B cell (primary cell): ENCODE data around the gene ABL1. TPM values are rescaled to one million over a fixed set of nuclear protein-coding genes. Genes with fewer than 3 reads are reported as not detected.
A peak's percentile ranks its signal among the peaks of the same experiment; 100 is the strongest.

Source experiments
- ATAC-seq: fragments of 200-7000 bp; cut with Tn5 transposase; one replicate; pipeline ENCODE4 v1.10.0; 2021; ENCODE audit warnings: low read depth, mild to moderate bottlenecking, moderate number of reproducible peaks, moderate library complexity
- CTCF ChIA-PET: fragments of 350-600 bp; sonication (Branson Sonifier 250); formaldehyde crosslinking; loops from one replicate; lab custom pipeline; 2021; ENCODE audit warnings: antibody characterized with exemption, inconsistent platforms; lab: Charles Lee
- POLR2A ChIA-PET: fragments of 350-600 bp; sonication (Branson Sonifier 250); formaldehyde crosslinking; loops from one replicate; lab custom pipeline; 2021; ENCODE audit warnings: antibody characterized with exemption; lab: Charles Lee
- DNase-seq: peaks from one replicate; pipeline ENCODE4 v3.0.0; 2013
- H2AFZ ChIP-seq: 2 replicates; pipeline ENCODE4 v1.6.1; 2012; ENCODE audit warnings: mild to moderate bottlenecking, low read depth, low read length; ENCODE audit not compliant: insufficient read depth, poor library complexity, severe bottlenecking
- H3K27ac ChIP-seq, 2 donors: 1 replicate in 1 of 2; 2 replicates in 1 of 2; pipeline ENCODE4 v1.5.1; 2012 to 2013; ENCODE audit warnings: low read length in 2 of 2, mild to moderate bottlenecking in 2 of 2, moderate library complexity in 1 of 2
- H3K27me3 ChIP-seq, 4 experiments: fragments of 200-600 bp in 1 of 4; sonication (generic) in 1 of 4; replicated peaks in 1 of 4; 1 replicate in 2 of 4; 2 replicates in 2 of 4; pipeline versions ENCODE4 v1.6.1 to v1.7.0; 2013 to 2016; ENCODE audit warnings: low read length in 3 of 4, mild to moderate bottlenecking in 2 of 4, mixed read lengths in 1 of 4, moderate library complexity in 1 of 4; ENCODE audit not compliant: insufficient read depth in 4 of 4, control insufficient read depth in 3 of 4; ENCODE audit errors: control extremely low read depth in 1 of 4
- H3K36me3 ChIP-seq, 2 experiments: replicated peaks in 1 of 2; 1 replicate in 1 of 2; 2 replicates in 1 of 2; pipeline versions ENCODE4 v1.6.1 to v1.7.1; 2013; ENCODE audit warnings: low read length in 1 of 2; ENCODE audit not compliant: insufficient read depth in 2 of 2, control insufficient read depth in 1 of 2; ENCODE audit errors: control extremely low read depth in 1 of 2, extremely low read depth in 1 of 2
- H3K4me1 ChIP-seq, 2 donors: fragments of 200-600 bp in 1 of 2; sonication (generic) in 1 of 2; 1 replicate in 1 of 2; 2 replicates in 1 of 2; pipeline versions ENCODE4 v1.5.1 to v1.6.1; 2013 to 2017; ENCODE audit warnings: low read length in 2 of 2; ENCODE audit not compliant: control insufficient read depth in 2 of 2, insufficient read depth in 2 of 2
- H3K4me2 ChIP-seq: replicated peaks from 2 replicates; pipeline ENCODE3; 2012; ENCODE audit warnings: mild to moderate bottlenecking, low read depth, low read length; ENCODE audit not compliant: poor library complexity, severe bottlenecking
- H3K4me3 ChIP-seq, 5 experiments: fragments of 200-600 bp in 1 of 5; sonication (generic) in 1 of 5; 1 replicate in 3 of 5; 2 replicates in 2 of 5; pipeline versions ENCODE4 v1.5.1 to v1.7.0; 2011 to 2016; ENCODE audit warnings: low read length in 4 of 5, mild to moderate bottlenecking in 4 of 5, low read depth in 2 of 5, control low read depth in 1 of 5, moderate library complexity in 1 of 5; ENCODE audit not compliant: insufficient read depth in 1 of 5; ENCODE audit errors: control extremely low read depth in 1 of 5, extremely low read depth in 1 of 5
- H3K79me2 ChIP-seq: fragments of 200-600 bp; sonication (generic); one replicate; pipeline ENCODE4 v1.6.0; 2016; ENCODE audit warnings: low read length; ENCODE audit not compliant: control insufficient read depth, insufficient read depth
- H3K9ac ChIP-seq: fragments of 200-600 bp; sonication (generic); 2 replicates; pipeline ENCODE4 v1.6.1; 2017; ENCODE audit warnings: mild to moderate bottlenecking, low read length, moderate library complexity
- H3K9me3 ChIP-seq, 3 donors: one replicate each; pipeline versions ENCODE4 v1.6.1 to v1.7.1; 2013; ENCODE audit warnings: low read length in 2 of 3; ENCODE audit not compliant: control insufficient read depth in 2 of 3, insufficient read depth in 1 of 3; ENCODE audit errors: control extremely low read depth in 1 of 3
- H4K20me1 ChIP-seq: 2 replicates; pipeline ENCODE4 v1.6.0; 2012; ENCODE audit warnings: mild to moderate bottlenecking, low read length; ENCODE audit not compliant: insufficient read depth, control insufficient read depth, poor library complexity, severe bottlenecking
- H3K27ac Mint-ChIP-seq: one replicate; pipeline ENCODE4 v1.8.0; 2021; ENCODE audit warnings: mixed read lengths
- H3K27me3 Mint-ChIP-seq: one replicate; pipeline ENCODE4 v1.8.0; 2021; ENCODE audit warnings: mixed read lengths
- H3K4me1 Mint-ChIP-seq: one replicate; pipeline ENCODE4 v1.8.0; 2021; ENCODE audit warnings: mixed read lengths
- H3K4me3 Mint-ChIP-seq: one replicate; pipeline ENCODE4 v1.8.0; 2021; ENCODE audit warnings: mixed read lengths
- H3K9me3 Mint-ChIP-seq: one replicate; pipeline ENCODE4 v1.8.0; 2022; ENCODE audit warnings: mixed read lengths; ENCODE audit not compliant: insufficient read depth
- EZH2 ChIP-seq: IDR thresholded peaks from 2 replicates; pipeline ENCODE4 v1.6.1; 2012; ENCODE audit warnings: borderline replicate concordance, low read depth, mild to moderate bottlenecking, moderate library complexity, low read length; ENCODE audit not compliant: insufficient read depth, poor library complexity, severe bottlenecking
- WGBS: methylation state at CpG from one replicate; pipeline ENCODE4 v1.1.5; 2013; ENCODE audit warnings: missing lambda C conversion rate; ENCODE audit not compliant: insufficient coverage; 5-methylcytosine and 5-hydroxymethylcytosine counted together
- intact Hi-C: fragments of 100-400 bp; cut with micrococcal nuclease; formaldehyde crosslinking; loops from one replicate; pipeline ENCODE4 v1.10.0; 2022
- polyA plus RNA-seq: library from polyadenylated mRNA; depleted of rRNA; stranded (reverse); fragments of >200 nt; gene quantifications from 2 replicates; pipeline ENCODE4 v1.2.3, GENCODE V29; 2012
- total RNA-seq, 2 donors: library from RNA; stranded (reverse); fragments of 120-200 nt in 1 of 2; gene quantifications; 1 replicate in 1 of 2; 2 replicates in 1 of 2; pipeline versions ENCODE4 v1.2.3 to v1.2.4, GENCODE V29; 2013 to 2022
- TF ChIP-seq, protein P1 (sequence below): fragments of 200-600 bp; IDR thresholded peaks from one replicate; pipeline ENCODE4 v1.8.0; 2022; ENCODE audit warnings: antibody characterized with exemption, mild to moderate bottlenecking

The ABL1 gene
- total and polyA plus RNA-seq, 2 donors (not counting 1 experiment from before 2014, with no cell fraction given) = 11.9 to 46.0 TPM

DNA sequence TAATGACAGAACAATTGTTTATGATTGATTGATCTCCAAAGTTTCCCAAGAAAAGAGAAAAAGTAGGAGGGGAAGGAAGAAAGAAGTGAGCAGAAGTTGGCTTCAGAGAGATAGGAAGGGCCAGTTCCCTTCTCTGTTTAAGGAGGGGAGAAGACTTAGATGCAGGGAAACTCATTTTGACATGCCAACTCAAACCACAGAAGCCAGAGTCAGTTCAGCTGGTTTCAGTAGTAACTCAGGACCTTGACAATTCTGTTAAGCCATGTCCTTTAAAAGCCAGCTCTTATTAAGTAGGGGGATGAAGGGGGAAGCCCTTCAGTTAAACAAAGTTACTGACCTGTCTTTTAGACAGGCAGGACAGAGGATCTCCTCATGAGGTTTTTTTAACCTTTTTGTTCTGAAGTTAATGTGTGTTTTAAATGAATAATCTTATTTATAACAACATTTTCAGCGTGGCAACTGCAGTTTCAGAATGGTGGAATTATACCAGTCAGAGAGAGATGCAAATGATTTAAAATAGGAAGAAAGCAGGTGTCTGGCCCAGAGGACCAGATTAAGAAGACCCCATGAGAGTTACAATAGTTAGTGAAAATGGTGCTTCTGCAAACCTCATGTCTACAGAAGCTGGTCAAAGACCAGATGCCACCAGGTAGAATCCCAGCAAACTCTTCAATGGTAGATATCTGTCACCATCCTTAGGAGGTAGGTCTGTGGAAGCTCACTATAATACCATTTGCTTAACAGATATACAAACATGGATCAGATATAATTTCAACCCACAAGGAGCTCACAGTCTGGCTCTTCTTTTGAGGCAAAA lies 29.3 kb upstream of the ABL1 start:
- H3K4me1 ChIP-seq = peaks cover 12 to 14% of the 10 kb centered on the region in 2 donors
- Mint-ChIP-seq H3K4me1 (peaks cover 22% of the 10 kb centered on the region), H3K4me3 (no peak overlapping the region), H3K27ac (no peak overlapping the region), H3K27me3 (no peaks in the 10 kb centered on the region), H3K9me3 (no peaks in the 10 kb centered on the region)
- H4K20me1 ChIP-seq = peaks cover 21% of the 10 kb centered on the region
- no peak overlapping the region for H3K9ac ChIP-seq
- H3K27me3 ChIP-seq = no peaks in the 10 kb centered on the region
- WGBS = no CpG with 5 or more reads among the region's 1 CpG
- intact Hi-C loops = no loop called here
- ChIA-PET POLR2A (interaction anchor here (0.6 kb wide), 1 partner anchor 318 kb away, joined by 3 read pairs; no protein-coding TSS in a partner anchor), CTCF (interaction anchor here (1.3 kb wide), 1 partner anchor 240 kb away, joined by 4 read pairs; no protein-coding TSS in a partner anchor)
- peak overlapping the region in 1 of 2 donors; percentile 52 for H3K27ac ChIP-seq
- H3K36me3 ChIP-seq = no peaks in the 10 kb centered on the region
- no peaks in the 10 kb centered on the region for H3K9me3 ChIP-seq
- peak overlapping the region; percentile 4 for H3K4me2 ChIP-seq
- H3K4me3 ChIP-seq = no peak overlapping the region
- TF ChIP-seq EZH2 = no peak
- TF ChIP-seq, protein P1, sequence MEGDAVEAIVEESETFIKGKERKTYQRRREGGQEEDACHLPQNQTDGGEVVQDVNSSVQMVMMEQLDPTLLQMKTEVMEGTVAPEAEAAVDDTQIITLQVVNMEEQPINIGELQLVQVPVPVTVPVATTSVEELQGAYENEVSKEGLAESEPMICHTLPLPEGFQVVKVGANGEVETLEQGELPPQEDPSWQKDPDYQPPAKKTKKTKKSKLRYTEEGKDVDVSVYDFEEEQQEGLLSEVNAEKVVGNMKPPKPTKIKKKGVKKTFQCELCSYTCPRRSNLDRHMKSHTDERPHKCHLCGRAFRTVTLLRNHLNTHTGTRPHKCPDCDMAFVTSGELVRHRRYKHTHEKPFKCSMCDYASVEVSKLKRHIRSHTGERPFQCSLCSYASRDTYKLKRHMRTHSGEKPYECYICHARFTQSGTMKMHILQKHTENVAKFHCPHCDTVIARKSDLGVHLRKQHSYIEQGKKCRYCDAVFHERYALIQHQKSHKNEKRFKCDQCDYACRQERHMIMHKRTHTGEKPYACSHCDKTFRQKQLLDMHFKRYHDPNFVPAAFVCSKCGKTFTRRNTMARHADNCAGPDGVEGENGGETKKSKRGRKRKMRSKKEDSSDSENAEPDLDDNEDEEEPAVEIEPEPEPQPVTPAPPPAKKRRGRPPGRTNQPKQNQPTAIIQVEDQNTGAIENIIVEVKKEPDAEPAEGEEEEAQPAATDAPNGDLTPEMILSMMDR = no peak
- ATAC-seq (no peak), DNase-seq (no peak)
- peaks cover 26% of the 10 kb centered on the region for H3K79me2 ChIP-seq
- no peak overlapping the region for H2AFZ ChIP-seq

DNA sequence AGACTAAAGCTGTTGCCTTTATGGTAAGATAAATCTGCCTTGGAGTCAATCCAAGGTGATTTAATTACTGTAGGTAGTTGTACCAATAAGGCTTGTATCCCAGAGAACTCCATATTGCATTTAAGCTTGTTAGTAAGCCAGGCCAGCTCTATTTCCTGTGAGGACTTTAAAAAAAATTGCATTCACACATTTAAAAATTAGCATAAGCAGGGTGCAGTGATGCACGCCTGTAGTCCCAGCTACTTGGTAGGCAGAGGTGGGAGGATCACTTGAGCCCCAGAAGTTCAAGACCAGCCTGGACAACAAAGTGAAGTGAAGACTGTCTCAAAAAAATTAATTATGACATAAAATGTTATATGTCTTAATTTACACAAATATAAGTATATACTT lies 28.7 kb upstream of the ABL1 start:
- ChIA-PET POLR2A (no interaction called here), CTCF (interaction anchor here (1.3 kb wide), 1 partner anchor 240 kb away, joined by 4 read pairs; no protein-coding TSS in a partner anchor)
- Histone ChIP-seq H3K4me1 (peaks cover 12 to 14% of the 10 kb centered on the region in 2 donors), H3K27me3 (no peaks in the 10 kb centered on the region), H3K36me3 (no peaks in the 10 kb centered on the region), H3K4me3 (no peak overlapping the region), H3K4me2 (peak overlapping the region; percentile 4), H3K9me3 (no peaks in the 10 kb centered on the region), H3K9ac (no peak overlapping the region), H4K20me1 (peaks cover 21% of the 10 kb centered on the region), H3K79me2 (peaks cover 26% of the 10 kb centered on the region), H3K27ac (no peak overlapping the region), H2AFZ (no peak overlapping the region)
- intact Hi-C loops = no loop called here
- no CpG with 5 or more reads among the region's 1 CpG for WGBS
- ATAC-seq = no peak
- Mint-ChIP-seq H3K4me1 (peaks cover 21% of the 10 kb centered on the region), H3K27ac (no peak overlapping the region), H3K27me3 (no peaks in the 10 kb centered on the region), H3K9me3 (no peaks in the 10 kb centered on the region), H3K4me3 (no peak overlapping the region)
- TF ChIP-seq, protein P1 = no peak
- TF ChIP-seq EZH2 = no peak
- DNase-seq = no peak
